CD4-positive, alpha-beta T cell treated with Interleukin-6 at 100 ng/mL for 8 hours (primary cell): ENCODE results near the gene ALOX5.
"Not testable (repeated sequence)": the region's sequence is repeated elsewhere in the genome, so short reads cannot be mapped to it uniquely, and the experiment has no call there.

Experiments used
- DNase-seq: peaks from one replicate; pipeline ENCODE4 v3.0.0-alpha.2; 2020; ENCODE audit warnings: mixed read lengths, low spot score

The ALOX5 gene

DNA sequence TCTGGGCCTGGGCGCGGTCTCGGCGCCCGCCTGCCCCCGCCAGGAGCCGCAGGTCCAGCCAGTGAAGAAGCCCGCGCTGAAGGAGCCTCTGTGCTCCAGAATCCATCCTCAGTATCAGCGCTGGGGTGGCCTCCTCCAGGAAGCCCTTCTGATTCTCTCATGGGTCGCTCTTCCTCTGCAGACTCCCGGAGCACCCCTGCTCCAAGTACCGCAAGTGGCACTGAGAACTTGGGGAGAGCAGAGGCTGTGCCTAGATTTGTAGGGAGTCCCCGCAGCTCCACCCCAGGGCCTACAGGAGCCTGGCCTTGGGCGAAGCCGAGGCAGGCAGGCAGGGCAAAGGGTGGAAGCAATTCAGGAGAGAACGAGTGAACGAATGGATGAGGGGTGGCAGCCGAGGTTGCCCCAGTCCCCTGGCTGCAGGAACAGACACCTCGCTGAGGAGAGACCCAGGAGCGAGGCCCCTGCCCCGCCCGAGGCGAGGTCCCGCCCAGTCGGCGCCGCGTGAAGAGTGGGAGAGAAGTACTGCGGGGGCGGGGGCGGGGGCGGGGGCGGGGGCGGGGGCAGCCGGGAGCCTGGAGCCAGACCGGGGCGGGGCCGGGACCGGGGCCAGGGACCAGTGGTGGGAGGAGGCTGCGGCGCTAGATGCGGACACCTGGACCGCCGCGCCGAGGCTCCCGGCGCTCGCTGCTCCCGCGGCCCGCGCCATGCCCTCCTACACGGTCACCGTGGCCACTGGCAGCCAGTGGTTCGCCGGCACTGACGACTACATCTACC is at the start of gene ALOX5:
Gene ALOX5 (plus strand): TSS at position 641 of the 774 bp plus-strand sequence. CDS start 64 bp downstream, at position 705.
- peak; percentile 21 for DNase-seq

DNA sequence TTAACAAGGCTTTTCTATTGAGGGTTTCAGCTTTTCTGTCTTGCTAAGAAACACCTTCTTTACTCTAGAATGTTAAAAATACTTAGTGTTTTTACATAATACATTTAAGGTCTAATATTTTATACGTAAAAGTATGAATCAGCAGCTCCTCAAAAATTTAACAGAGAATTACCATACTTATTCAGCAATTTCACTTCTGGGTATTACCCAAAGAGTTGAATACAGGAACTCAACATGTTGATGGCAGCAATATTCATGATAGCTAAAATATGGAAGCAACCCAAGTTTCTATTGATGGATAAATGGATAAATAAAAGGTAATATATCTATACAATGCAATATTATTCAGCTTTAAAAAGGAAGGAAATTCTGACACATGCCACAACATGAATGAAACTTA is 48.9 kb upstream of the ALOX5 start:
- DNase-seq: no peak

DNA sequence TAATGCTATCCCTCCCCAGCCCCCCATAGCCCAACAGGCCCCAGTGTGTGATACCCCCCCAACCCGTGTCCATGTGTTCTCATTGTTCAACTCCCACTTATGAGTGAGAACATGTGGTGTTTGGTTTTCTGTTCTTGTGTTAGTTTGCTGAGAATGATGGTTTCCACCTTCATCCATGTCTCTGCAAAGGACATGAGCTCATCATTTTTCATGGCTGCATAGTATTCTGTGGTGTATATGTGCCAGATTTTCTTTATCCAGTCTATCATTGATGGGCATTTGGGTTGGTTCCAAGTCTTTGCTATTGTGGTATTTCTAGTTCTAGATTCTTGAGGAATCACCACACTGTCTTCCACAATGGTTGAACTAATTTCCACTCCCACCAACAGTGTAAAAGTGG is 47.2 kb upstream of the ALOX5 start:
- DNase-seq: not testable (repeated sequence)

DNA sequence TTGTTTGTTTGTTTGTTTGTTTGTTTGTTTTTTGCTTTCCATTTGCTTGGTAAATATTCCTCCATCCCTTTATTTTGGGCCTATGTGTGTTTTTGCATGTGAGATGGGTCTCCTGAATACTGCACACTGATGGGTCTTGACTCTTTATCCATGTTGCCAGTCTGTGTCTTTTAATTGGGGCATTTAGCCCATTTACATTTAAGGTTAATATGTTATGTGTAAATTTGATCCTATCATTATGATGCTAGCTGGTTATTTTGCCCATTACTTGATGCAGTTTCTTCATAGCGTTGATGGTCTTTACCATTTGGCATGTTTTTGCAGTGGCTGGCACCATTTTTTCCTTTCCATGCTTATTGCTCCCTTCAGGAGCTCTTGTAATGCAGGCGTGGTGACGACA is 42.2 kb upstream of the ALOX5 start:
- not testable (repeated sequence) for DNase-seq

DNA sequence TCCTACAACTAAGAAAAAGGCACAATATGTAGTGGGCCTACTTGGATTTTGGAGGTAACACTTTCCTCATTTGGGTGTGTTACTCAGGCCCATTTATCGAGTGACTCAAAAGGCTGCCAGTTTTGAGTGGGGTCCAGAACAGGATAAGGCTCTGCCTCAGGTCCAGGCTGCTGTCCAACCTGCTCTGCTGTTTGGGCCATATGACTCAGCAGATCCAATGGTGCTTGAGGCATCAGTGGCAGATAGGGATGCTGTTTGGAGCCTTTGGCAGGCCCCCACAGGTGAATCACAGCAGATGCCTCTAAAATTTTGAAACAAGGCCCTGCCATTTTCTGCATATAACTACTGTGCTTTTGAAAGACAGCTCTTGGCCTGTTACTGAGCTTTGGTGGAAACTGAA is 34.1 kb upstream of the ALOX5 start:
- DNase-seq: no peak

DNA sequence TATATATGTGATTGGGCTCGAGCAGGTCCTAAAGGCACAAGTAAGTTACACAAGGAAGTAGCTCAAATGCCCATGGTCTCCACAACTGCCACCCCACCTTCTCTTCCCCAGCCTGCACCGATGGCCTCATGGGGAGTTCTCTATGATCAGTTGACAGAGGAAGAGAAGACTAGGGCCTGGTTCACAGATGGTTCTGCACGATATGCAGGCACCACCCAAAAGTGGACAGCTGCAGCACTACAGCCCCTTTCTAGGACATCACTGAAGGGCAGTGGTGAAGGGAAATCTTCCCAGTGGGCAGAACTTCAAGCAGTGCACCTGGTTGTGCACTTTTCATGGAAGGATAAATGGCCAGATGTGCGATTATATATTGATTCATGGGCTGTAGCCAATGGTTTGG is 33.6 kb upstream of the ALOX5 start:
- not testable (repeated sequence) for DNase-seq

DNA sequence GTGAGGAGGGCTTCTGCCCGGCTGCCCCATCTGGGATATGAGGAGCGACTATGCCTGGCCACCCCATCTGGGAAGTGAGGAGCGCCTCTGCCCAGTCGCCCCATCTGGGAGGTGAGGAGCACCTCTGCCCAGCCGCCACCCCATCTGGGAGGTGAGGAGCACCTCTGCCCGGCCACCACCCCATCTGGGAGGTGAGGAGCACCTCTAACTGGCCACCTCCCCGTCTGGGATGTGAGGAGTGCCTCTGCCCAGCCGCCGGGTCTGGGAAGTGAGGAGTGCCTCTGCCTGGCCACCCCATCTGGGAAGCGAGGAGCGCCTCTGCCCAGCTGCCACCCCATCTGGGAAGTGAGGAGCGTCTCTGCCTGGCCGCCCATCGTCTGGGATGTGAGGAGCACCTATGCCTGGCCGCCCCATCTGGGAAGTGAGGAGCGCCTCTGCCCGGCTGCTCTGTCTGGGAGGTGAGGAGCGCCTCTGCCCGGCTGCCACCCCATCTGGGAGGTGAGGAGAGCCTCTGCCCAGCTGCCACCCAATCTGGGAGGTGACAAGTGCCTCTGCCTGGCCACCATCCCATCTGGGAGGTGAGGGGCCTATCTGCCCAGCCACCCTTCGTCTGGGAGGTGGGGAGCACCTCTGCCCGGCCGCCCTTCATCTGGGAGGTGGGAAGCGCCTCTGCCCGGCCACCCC is 27.2 kb upstream of the ALOX5 start:
- not testable (repeated sequence) for DNase-seq

DNA sequence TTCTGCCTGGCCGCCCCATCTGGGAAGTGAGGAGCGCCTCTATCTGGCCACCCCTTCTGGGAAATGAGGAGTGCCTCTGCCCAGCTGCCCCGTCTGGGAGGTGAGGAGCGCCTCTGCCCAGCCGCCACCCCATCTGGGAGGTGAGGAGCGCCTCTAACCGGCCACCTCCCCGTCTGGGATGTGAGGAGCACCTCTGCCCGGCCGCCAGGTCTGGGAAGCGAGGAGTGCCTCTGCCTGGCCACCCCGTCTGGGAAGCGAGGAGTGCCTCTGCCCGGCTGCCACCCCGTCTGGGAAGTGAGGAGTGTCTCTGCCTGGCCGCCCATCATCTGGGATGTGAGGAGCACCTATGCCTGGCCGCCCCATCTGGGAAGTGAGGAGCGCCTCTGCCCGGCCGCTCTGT is 26.6 kb upstream of the ALOX5 start:
- not testable (repeated sequence) for DNase-seq

DNA sequence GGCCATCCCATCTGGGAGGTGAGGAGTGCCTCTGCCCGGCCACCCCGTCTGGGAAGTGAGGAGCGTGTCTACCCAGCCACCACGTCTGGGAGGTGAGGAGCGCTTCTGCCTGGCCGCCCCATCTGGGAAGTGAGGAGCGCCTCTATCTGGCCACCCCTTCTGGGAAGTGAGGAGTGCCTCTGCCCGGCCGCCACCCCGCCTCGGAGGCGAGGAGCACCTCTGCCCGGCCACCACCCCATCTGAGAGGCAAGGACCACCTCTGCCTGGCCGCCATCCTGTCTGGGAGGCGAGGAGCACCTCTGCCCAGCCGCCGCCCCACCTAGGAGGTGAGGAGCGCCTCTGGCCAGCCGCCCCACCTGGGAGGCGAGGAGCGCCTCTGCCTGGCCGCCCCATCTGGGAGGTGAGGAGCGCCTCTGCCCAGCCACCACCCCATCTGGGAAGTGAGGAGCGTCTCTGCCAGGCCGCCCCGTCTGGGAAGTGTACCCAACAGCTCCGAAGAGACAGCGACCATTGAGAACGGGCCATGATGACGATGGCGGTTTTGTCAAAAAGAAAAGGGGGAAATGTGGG is 25.7 kb upstream of the ALOX5 start:
- DNase-seq: not testable (repeated sequence)

DNA sequence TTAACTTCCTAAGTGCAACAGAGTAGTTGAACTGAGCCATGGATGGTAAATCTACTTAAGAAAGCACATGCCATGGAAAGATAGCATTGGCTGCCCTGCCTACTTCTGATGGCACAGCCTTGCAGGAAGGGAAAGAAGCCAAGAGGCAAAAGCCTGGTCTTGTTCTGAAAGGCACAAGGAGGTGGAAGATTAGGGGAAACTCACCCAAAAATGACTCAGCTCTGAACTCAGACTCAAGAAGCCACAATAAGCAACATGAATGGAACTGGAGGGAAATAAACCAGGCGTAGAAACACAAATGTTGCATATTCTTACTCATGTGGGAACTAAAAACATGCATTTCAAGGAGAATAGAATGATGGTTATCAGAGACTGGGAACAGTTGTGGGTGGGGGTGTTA is 20.8 kb upstream of the ALOX5 start:
- DNase-seq: no peak

DNA sequence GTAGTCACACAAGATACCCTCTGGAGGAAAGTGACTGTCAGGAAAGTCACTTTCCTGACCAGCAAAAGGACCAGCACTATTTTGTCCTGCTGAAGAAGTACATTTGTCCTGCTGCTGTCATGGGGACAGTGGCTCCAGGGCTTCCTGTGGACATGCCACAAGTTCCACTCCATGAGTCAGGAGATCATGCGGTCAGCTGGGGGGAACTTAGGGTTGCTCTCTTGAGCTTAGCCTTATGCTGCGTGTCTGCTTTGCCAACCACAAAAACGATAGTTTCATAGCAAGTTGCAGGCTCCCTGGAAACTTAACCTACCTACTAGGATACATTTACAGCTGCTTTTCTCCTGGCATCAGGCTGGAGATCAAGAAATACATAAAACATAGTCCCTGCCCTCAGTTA is 19.8 kb upstream of the ALOX5 start:
- DNase-seq: no peak

DNA sequence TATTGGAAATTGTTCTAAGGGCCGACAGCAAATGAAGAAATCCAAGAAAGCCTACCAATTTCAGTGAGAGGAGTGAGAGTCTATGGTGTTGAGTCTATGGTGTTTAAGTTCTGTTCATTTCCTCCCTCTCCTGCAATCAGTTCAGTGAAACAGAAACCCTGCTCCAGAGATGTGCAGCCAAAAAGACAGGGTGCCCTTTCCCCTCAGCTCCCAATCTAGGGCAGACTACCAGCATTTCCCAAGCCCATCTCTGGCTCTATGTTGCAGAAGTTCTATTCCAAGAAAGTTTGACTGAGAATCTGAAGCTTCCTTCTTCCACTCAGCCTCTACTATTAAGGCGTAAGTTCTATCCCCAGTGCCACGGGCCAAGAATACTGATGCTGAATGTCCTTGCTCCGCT is 18.5 kb upstream of the ALOX5 start:
- DNase-seq: no peak

DNA sequence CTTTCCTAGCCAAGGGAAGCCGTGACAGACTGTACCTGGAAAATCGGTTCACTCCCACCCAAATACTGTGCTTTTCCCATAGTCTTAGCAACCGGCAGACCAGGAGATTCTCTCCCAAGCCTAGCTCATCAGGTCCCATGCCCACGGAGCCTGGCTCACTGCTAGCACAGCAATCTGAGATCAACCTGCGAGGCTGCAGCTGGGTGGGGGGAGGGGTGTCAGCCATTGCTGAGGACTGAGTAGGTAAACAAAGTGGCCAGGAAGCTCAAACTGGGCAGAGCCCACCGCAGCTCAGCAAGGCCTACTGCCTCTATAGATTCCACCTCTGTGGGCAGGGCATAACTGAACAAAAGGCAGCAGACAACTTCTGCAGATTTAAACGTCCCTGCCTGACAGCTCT is 15.1 kb upstream of the ALOX5 start:
- DNase-seq: not testable (repeated sequence)

DNA sequence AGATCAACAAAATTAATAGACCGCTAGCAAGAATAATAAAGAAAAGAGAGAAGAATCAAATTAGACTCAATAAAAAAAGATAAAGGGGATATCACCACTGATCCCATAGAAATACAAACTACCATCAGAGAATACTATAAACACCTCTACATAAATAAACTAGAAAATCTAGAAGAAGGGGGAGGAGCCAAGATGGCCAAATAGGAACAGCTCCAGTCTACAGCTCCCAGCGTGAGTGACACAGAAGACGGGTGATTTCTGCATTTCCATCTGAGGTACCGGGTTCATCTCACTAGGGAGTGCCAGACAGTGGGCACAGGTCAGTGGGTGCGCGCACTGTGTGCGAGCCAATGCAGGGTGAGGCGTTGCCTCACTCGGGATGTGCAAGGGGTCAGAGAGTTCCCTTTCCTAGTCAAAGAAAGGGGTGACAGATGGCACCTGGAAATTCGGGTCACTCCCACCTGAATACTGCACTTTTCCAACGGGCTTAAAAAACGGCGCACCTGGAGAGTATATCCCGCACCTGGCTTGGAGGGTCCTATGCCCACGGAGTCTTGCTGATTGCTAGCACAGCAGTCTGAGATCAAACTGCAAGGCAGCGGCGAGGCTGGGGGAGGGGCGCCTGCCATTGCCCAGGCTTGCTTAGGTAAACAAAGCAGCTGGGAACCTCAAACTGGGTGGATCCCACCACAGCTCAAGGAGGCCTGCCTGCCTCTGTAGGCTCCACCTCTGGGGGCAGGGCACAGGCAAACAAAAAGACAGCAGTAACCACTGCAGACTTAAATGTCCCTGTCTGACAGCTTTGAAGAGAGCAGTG is 11.8 kb upstream of the ALOX5 start:
- not testable (repeated sequence) for DNase-seq

DNA sequence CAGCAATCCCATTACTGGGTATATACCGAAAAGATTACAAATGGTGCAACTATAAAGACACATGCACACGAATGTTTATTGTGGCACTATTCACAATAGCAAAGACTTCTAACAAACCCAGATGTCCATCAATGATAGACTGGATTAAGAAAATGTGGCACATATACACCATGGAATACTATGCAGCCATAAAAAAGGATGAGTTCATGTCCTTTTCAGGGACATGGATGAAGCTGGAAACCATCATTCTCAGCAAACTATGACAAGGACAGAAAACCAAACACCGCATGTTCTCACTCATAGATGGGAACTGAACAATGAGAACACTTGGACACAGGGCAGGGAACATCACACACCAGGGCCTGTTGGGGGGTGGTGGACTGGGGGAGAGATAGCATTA is 6.4 kb upstream of the ALOX5 start:
- not testable (repeated sequence) for DNase-seq

DNA sequence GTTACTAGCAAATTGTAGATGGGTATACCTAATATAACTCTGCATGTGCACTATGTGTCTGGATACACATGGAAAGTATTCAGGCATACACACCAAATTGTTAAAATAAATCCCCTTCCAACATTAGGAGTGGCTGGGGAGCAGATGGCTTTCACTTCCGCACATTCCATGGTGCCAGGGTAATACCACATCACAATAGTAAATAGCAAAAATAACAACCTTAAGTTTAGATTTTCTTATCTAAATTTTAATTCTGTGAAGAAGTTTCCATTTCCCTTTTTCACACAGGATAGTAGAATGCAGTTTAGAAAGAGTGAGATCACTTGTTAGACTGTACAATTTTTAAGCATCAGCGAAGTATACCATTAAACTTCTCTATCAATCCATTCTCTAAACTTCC is 5.8 kb upstream of the ALOX5 start:
- no peak for DNase-seq

DNA sequence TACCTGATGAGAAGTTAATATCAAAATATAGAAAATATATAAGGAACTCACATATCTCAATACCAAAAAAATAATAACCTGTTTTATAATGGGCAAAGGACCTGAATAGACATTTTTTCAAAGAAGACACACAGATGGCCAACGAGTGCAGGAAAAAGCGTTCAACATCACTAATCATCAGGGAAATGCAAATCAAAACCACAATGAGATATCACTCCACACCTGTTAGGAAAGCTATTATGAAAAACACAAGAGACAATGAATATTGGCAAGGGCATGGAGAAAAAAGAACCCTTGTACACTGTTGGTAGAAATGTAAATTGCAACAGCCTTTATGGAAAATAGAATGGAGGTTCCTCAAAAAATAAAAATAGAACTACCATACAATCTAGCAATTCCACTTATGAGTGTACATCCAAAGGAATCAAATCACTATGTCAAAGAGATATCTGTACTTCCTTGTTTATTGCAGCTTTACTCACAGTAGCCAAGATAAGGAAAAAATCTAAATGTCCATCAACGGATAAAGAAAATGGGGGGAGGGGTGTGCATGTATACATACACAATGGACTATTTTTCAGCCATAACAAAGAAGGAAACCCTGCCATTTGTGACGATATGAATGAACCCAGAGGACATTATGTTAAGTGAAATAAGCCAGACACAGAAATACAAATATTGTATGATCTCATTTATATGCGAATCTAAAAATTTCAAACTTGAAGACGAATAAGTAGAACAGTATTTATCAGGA is 3.6 kb upstream of the ALOX5 start:
- DNase-seq: no peak

DNA sequence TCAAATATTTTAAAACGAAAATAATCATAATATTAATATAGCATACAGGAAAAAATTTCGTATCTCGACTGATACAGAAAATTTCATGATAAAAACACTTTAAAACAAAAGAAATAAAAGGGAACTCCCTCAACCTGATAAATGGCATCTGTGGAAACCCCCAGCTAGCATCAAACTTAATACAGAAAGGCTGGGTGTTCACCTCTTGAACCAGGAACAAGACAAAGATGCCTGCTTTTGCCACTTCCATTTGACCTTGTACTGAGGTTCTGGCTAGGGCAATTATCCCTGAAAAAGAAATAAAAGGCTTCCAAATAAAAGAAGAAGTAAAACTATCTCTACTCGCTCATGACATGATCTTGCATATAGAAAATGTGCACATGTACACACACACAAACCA is 2.5 kb upstream of the ALOX5 start:
- no peak for DNase-seq

DNA sequence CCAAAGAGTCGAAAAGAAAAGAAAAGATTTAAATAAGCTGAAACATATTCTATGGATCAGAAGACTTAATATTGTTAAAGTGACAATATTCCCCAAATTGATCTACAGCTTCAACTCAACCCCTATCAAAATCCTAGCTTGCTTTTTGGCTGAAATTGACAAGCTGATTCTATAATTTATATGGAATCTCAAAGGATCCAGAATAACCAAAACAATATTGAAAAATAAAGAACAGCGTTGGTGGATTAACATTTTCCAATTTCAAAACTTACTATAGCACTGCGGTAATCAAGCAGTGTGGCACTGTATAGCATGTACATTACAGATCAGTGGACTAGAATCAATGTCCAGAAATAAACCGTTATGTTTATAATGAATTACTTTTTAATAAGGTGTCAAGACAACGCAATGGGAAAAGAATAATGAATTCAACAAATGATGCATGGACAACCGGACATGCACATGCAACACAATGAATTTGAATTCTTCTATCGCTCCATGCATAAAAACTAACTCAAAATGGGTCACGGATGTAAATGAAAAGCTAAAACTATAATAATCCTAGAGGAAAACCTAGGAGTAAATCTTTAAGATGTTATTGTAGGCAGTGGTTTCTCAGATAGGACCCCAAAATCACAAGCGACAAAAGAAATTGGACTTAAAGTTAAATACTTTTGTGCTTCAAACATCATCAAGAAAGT is 1.6 kb upstream of the ALOX5 start:
- no peak for DNase-seq

DNA sequence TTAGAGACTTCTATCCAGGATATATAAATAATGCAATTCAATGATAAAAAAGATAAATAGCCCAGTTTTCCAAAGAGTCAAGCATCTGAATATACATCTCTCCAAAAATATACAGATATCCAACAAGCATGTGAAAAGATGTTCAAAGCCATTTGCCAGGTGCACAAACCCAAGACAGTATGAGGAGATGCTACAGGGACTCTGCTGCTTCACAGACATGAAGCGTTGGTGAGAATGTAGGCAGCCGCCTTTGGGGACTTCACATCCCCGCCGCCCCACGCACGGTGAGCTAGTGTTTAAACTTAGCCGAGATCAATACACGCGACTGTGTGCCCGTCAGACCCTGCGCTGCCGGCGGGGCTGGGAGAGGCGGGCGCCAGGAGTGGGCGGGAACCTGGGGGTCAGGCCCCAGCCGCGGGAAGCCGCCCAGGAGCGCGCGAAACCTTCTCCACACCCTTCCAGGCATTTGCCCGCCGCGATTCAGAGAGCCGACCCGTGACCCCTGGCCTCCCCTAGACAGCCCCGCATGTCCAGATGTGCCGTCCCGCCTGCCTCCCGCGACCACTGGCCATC is 927 bp upstream of the ALOX5 start:
- DNase-seq: no peak
